Measurements from ENCODE around the gene NFASC.

The NFASC gene

GRCh38 chr1:204889681-204890383, 19.2 kb downstream of the NFASC start:
- no peak for DNase-seq (ENCODE audit: low read depth)

GRCh38 chr1:204891860-204892259, 21.2 kb downstream of the NFASC start:
- DNase-seq (ENCODE audit: low read depth): no peak

GRCh38 chr1:204894031-204894430, 23.4 kb downstream of the NFASC start:
- no peak for DNase-seq (ENCODE audit: low read depth)

- DNase-seq (ENCODE audit: low read depth): no peak
These were observed 23.9 kb downstream of the NFASC start for GRCh38 chr1:204894606-204895005.

- no peak for DNase-seq (ENCODE audit: low read depth)
These were observed 25.4 kb downstream of the NFASC start for GRCh38 chr1:204896023-204896422.

- DNase-seq (ENCODE audit: low read depth): no peak
These were observed 26.3 kb downstream of the NFASC start for GRCh38 chr1:204896787-204897469.

GRCh38 chr1:204900721-204901120, 30.1 kb downstream of the NFASC start:
- no peak for DNase-seq (ENCODE audit: low read depth)

- DNase-seq (ENCODE audit: low read depth): no peak
These were observed 32.0 kb downstream of the NFASC start for GRCh38 chr1:204902671-204903070.

- DNase-seq (ENCODE audit: low read depth): no peak
These were observed 33.7 kb downstream of the NFASC start for GRCh38 chr1:204904228-204904810.

GRCh38 chr1:204909109-204909508, 38.4 kb downstream of the NFASC start:
- no peak for DNase-seq (ENCODE audit: low read depth)

- DNase-seq (ENCODE audit: low read depth): no peak
These were observed 45.3 kb downstream of the NFASC start for GRCh38 chr1:204915861-204916495.

- no peak for DNase-seq (ENCODE audit: low read depth)
These were observed 47.1 kb downstream of the NFASC start for GRCh38 chr1:204917802-204918201.

GRCh38 chr1:204920511-204920910, 49.8 kb downstream of the NFASC start:
- DNase-seq (ENCODE audit: low read depth): no peak

- no peak for DNase-seq (ENCODE audit: low read depth)
These were observed 50.3 kb downstream of the NFASC start for GRCh38 chr1:204920967-204921366.

GRCh38 chr1:204921855-204922516, 51.3 kb downstream of the NFASC start:
- DNase-seq (ENCODE audit: low read depth): no peak

- DNase-seq (ENCODE audit: low read depth): no peak
These were observed 52.5 kb downstream of the NFASC start for GRCh38 chr1:204923201-204923600.

- DNase-seq (ENCODE audit: low read depth): no peak
These were observed 53.0 kb downstream of the NFASC start for GRCh38 chr1:204923626-204924012.

GRCh38 chr1:204924013-204924759, 53.5 kb downstream of the NFASC start:
- no peak for DNase-seq (ENCODE audit: low read depth)

- no peak for DNase-seq (ENCODE audit: low read depth)
These were observed 55.0 kb downstream of the NFASC start for GRCh38 chr1:204925701-204926100.

- DNase-seq (ENCODE audit: low read depth): no peak
These were observed 57.3 kb downstream of the NFASC start for GRCh38 chr1:204927673-204928641.
